GM12892 (cell line): ENCODE data around the gene RAB3GAP2.

Experiments used
- POLR2A ChIP-seq: IDR thresholded peaks from 2 replicates; pipeline ENCODE4 v1.6.1; 2011; ENCODE audit warnings: low read depth, low read length, control low read depth
- POLR2AphosphoS5 ChIP-seq: IDR thresholded peaks from 2 replicates; pipeline ENCODE4 v1.6.1; 2011; ENCODE audit warnings: low read depth, low read length, control low read depth

DNA sequence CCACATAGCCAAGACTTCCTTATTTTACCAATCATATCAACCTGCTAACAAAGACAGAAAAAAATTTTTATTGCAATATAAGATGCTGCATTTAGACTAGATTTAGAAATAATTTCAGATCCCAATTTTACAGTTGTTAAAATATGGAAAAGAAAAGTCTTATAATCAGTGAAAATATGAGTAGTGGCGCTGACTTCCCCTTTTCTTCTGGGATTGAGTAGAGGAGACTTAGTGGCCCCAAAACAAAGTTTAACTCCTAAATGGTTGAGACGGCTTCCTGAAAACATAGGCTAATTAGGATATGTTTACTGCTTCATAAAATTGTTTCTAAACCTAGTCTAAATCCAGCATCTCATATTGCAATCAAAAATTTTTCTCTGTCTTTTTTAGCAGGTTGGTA, 68.4 kb downstream of the RAB3GAP2 start:
- TF ChIP-seq POLR2A, result no peak
- TF ChIP-seq POLR2AphosphoS5, result no peak
